ENCODE measurements around the gene USP47.

Gene USP47

GRCh38 chr11:11935536-11935935 is 93.8 kb downstream of the USP47 start:
- Histone ChIP-seq H3K36me3 (ENCODE audit: control insufficient read depth, low read length) (peaks cover 60% of the 10 kb centered on the region), H3K27me3 (ENCODE audit: control insufficient read depth, low read length) (no peaks in the 10 kb centered on the region), H3K4me3 (ENCODE audit: low read length) (no peak overlapping the region), H3K79me2 (ENCODE audit: control insufficient read depth, low read length) (no peaks in the 10 kb centered on the region), H3K27ac (ENCODE audit: low read depth, low read length) (no peak overlapping the region), H3F3A (ENCODE audit: control insufficient read depth, insufficient read depth) (no peaks in the 10 kb centered on the region), H4K20me1 (ENCODE audit: control insufficient read depth, insufficient read depth, low read depth, low read length) (no peaks in the 10 kb centered on the region), H3K4me2 (ENCODE audit: low read length) (no peak overlapping the region), H3K9me2 (replicated peaks; ENCODE audit: control insufficient read depth, low read length) (no peaks in the 10 kb centered on the region), H3K9me3 (ENCODE audit: control insufficient read depth, insufficient read depth, low read length) (no peaks in the 10 kb centered on the region), H3K4me1 (ENCODE audit: control insufficient read depth, low read length) (no peaks in the 10 kb centered on the region)
- TF ChIP-seq EZH2phosphoT487 (IDR thresholded peaks at IDR 0.05; ENCODE audit: borderline replicate concordance, low read length) (no peak), CTCF (IDR thresholded peaks at IDR 0.05; ENCODE audit: low read depth, low read length, poor library complexity, severe bottlenecking) (no peak)

GRCh38 chr11:11937433-11937832 is 95.7 kb downstream of the USP47 start:
- Histone ChIP-seq H3K4me1 (ENCODE audit: control insufficient read depth, low read length) (no peaks in the 10 kb centered on the region), H4K20me1 (ENCODE audit: control insufficient read depth, insufficient read depth, low read depth, low read length) (no peaks in the 10 kb centered on the region), H3K79me2 (ENCODE audit: control insufficient read depth, low read length) (no peaks in the 10 kb centered on the region), H3K4me2 (ENCODE audit: low read length) (no peak overlapping the region), H3K9me2 (replicated peaks; ENCODE audit: control insufficient read depth, low read length) (no peaks in the 10 kb centered on the region), H3K4me3 (ENCODE audit: low read length) (no peak overlapping the region), H3F3A (ENCODE audit: control insufficient read depth, insufficient read depth) (no peaks in the 10 kb centered on the region), H3K36me3 (ENCODE audit: control insufficient read depth, low read length) (peaks cover 61% of the 10 kb centered on the region), H3K27ac (ENCODE audit: low read depth, low read length) (no peak overlapping the region), H3K9me3 (ENCODE audit: control insufficient read depth, insufficient read depth, low read length) (no peaks in the 10 kb centered on the region), H3K27me3 (ENCODE audit: control insufficient read depth, low read length) (no peaks in the 10 kb centered on the region)
- no peak for TF ChIP-seq CTCF (IDR thresholded peaks at IDR 0.05; ENCODE audit: low read depth, low read length, poor library complexity, severe bottlenecking)
- no peak for TF ChIP-seq EZH2phosphoT487 (IDR thresholded peaks at IDR 0.05; ENCODE audit: borderline replicate concordance, low read length)

GRCh38 chr11:11937957-11938356 is 96.2 kb downstream of the USP47 start:
- Histone ChIP-seq H3K4me1 (ENCODE audit: control insufficient read depth, low read length) (no peaks in the 10 kb centered on the region), H3K27ac (ENCODE audit: low read depth, low read length) (no peak overlapping the region)
- no peak for TF ChIP-seq EZH2phosphoT487 (IDR thresholded peaks at IDR 0.05; ENCODE audit: borderline replicate concordance, low read length)
- no peak for TF ChIP-seq CTCF (IDR thresholded peaks at IDR 0.05; ENCODE audit: low read depth, low read length, poor library complexity, severe bottlenecking)

GRCh38 chr11:11940551-11940950 is 98.8 kb downstream of the USP47 start:
- H3K9me2 ChIP-seq (replicated peaks; ENCODE audit: control insufficient read depth, low read length) = no peaks in the 10 kb centered on the region
- no peaks in the 10 kb centered on the region for H3K4me1 ChIP-seq (ENCODE audit: control insufficient read depth, low read length)
- H3K4me2 ChIP-seq (ENCODE audit: low read length) = no peak overlapping the region
- TF ChIP-seq EZH2phosphoT487 (IDR thresholded peaks at IDR 0.05; ENCODE audit: borderline replicate concordance, low read length) = no peak
- TF ChIP-seq CTCF (IDR thresholded peaks at IDR 0.05; ENCODE audit: low read depth, low read length, poor library complexity, severe bottlenecking) = no peak
- no peak overlapping the region for H3K27ac ChIP-seq (ENCODE audit: low read depth, low read length)
- H3K27me3 ChIP-seq (ENCODE audit: control insufficient read depth, low read length) = no peaks in the 10 kb centered on the region
- H3K79me2 ChIP-seq (ENCODE audit: control insufficient read depth, low read length) = no peaks in the 10 kb centered on the region
- H3K4me3 ChIP-seq (ENCODE audit: low read length) = no peak overlapping the region
- H3K36me3 ChIP-seq (ENCODE audit: control insufficient read depth, low read length) = peaks cover 57% of the 10 kb centered on the region
- no peaks in the 10 kb centered on the region for H3F3A ChIP-seq (ENCODE audit: control insufficient read depth, insufficient read depth)
- H3K9me3 ChIP-seq (ENCODE audit: control insufficient read depth, insufficient read depth, low read length) = no peaks in the 10 kb centered on the region
- no peaks in the 10 kb centered on the region for H4K20me1 ChIP-seq (ENCODE audit: control insufficient read depth, insufficient read depth, low read depth, low read length)

More at GRCh38 chr11:11937957-11938356, 96.2 kb downstream of the USP47 start:
- H3K4me3 ChIP-seq (ENCODE audit: low read length) = no peak overlapping the region
- no peaks in the 10 kb centered on the region for H3K9me3 ChIP-seq (ENCODE audit: control insufficient read depth, insufficient read depth, low read length)
- H4K20me1 ChIP-seq (ENCODE audit: control insufficient read depth, insufficient read depth, low read depth, low read length) = no peaks in the 10 kb centered on the region
- no peaks in the 10 kb centered on the region for H3F3A ChIP-seq (ENCODE audit: control insufficient read depth, insufficient read depth)
- peaks cover 61% of the 10 kb centered on the region for H3K36me3 ChIP-seq (ENCODE audit: control insufficient read depth, low read length)
- H3K27me3 ChIP-seq (ENCODE audit: control insufficient read depth, low read length) = no peaks in the 10 kb centered on the region
- no peak overlapping the region for H3K4me2 ChIP-seq (ENCODE audit: low read length)
- no peaks in the 10 kb centered on the region for H3K9me2 ChIP-seq (replicated peaks; ENCODE audit: control insufficient read depth, low read length)
- no peaks in the 10 kb centered on the region for H3K79me2 ChIP-seq (ENCODE audit: control insufficient read depth, low read length)

All from DOHH2 (cell line).